ENCODE measurements around the gene ERICH4.
"Not testable (repeated sequence)": the region's sequence is repeated elsewhere in the genome, so short reads cannot be mapped to it uniquely, and the experiment has no call there.

Gene ERICH4

GRCh38 chr19:41430922-41431321, 12.0 kb upstream of the ERICH4 start:
- DNase-seq (ENCODE audit: extremely low read depth, low read depth), result no peak
- no peak for TF ChIP-seq CTCF (IDR thresholded peaks at IDR 0.05; ENCODE audit: low read depth, low read length)

GRCh38 chr19:41431426-41432386, 11.2 kb upstream of the ERICH4 start:
- TF ChIP-seq CTCF (IDR thresholded peaks at IDR 0.05; ENCODE audit: low read depth, low read length), result peak; percentile 24
- no peak for DNase-seq (ENCODE audit: extremely low read depth, low read depth)

- no peak for TF ChIP-seq CTCF (IDR thresholded peaks at IDR 0.05; ENCODE audit: low read depth, low read length)
- no peak for DNase-seq (ENCODE audit: extremely low read depth, low read depth)
These were observed 9.8 kb upstream of the ERICH4 start for GRCh38 chr19:41433171-41433570.

- no peak for TF ChIP-seq CTCF (IDR thresholded peaks at IDR 0.05; ENCODE audit: low read depth, low read length)
- DNase-seq (ENCODE audit: extremely low read depth, low read depth), result no peak
These were observed 8.5 kb upstream of the ERICH4 start for GRCh38 chr19:41434450-41434849.

- DNase-seq (ENCODE audit: extremely low read depth, low read depth), result not testable (repeated sequence)
These were observed 7.6 kb upstream of the ERICH4 start for GRCh38 chr19:41435376-41435775.

GRCh38 chr19:41435936-41436673, 6.9 kb upstream of the ERICH4 start:
- DNase-seq (ENCODE audit: extremely low read depth, low read depth), result no peak
- no peak for TF ChIP-seq CTCF (IDR thresholded peaks at IDR 0.05; ENCODE audit: low read depth, low read length)

- DNase-seq (ENCODE audit: extremely low read depth, low read depth), result no peak
- TF ChIP-seq CTCF (IDR thresholded peaks at IDR 0.05; ENCODE audit: low read depth, low read length), result no peak
These were observed 6.3 kb upstream of the ERICH4 start for GRCh38 chr19:41436674-41436951.
